Left kidney (tissue), 2 donors: ENCODE data around the gene NGF. TPM values are rescaled to one million over a fixed set of nuclear protein-coding genes. Genes with fewer than 3 reads are reported as not detected.

Experiments
- DNase-seq: peaks from one replicate; pipeline ENCODE4 v3.0.0-alpha.2; 2013
- polyA plus RNA-seq: library from polyadenylated mRNA; unstranded; fragments of 120-200 nt; gene quantifications from one replicate; pipeline ENCODE4 v1.2.1, GENCODE V29; 2013; ENCODE audit not compliant: insufficient read length

NGF gene
- polyA plus RNA-seq, 1 donor: 1.8 TPM

- DNase-seq: no peak
Measured at GRCh38 chr1:115336741-115337140, 1.3 kb downstream of the NGF start.

GRCh38 chr1:115332813-115333608, 5.0 kb downstream of the NGF start:
- DNase-seq: no peak

- no peak for DNase-seq
Measured at GRCh38 chr1:115331558-115332331, 6.3 kb downstream of the NGF start.

- no peak for DNase-seq
Measured at GRCh38 chr1:115330480-115331013, 7.5 kb downstream of the NGF start.

- DNase-seq: no peak
Measured at GRCh38 chr1:115329965-115330364, 8.1 kb downstream of the NGF start.

GRCh38 chr1:115327270-115327669, 10.8 kb downstream of the NGF start:
- no peak for DNase-seq

GRCh38 chr1:115326419-115326818, 11.6 kb downstream of the NGF start:
- no peak for DNase-seq

- no peak for DNase-seq
Measured at GRCh38 chr1:115325874-115326273, 12.2 kb downstream of the NGF start.

- DNase-seq: no peak
Measured at GRCh38 chr1:115324649-115325420, 13.2 kb downstream of the NGF start.

GRCh38 chr1:115323366-115324004, 14.6 kb downstream of the NGF start:
- no peak for DNase-seq

GRCh38 chr1:115322631-115323030, 15.4 kb downstream of the NGF start:
- no peak for DNase-seq

- DNase-seq: no peak
Measured at GRCh38 chr1:115320377-115320776, 17.7 kb downstream of the NGF start.

GRCh38 chr1:115319706-115320105, 18.3 kb downstream of the NGF start:
- DNase-seq: no peak

GRCh38 chr1:115317101-115318012, 20.7 kb downstream of the NGF start:
- DNase-seq: no peak

- no peak for DNase-seq
Measured at GRCh38 chr1:115314765-115315164, 23.3 kb downstream of the NGF start.

- DNase-seq: no peak
Measured at GRCh38 chr1:115314092-115314491, 24.0 kb downstream of the NGF start.

- DNase-seq: no peak
Measured at GRCh38 chr1:115313182-115313581, 24.9 kb downstream of the NGF start.

- no peak for DNase-seq
Measured at GRCh38 chr1:115312742-115313141, 25.3 kb downstream of the NGF start.

GRCh38 chr1:115311474-115311989, 26.5 kb downstream of the NGF start:
- DNase-seq: no peak
